NCI-H1417 (cell line): Measurements from ENCODE around the gene NEDD9.

Experiments
- DNase-seq, 3 experiments: peaks; one replicate each; lab custom pipeline; 2025; lab: John Stamatoyannopoulos, UW

The NEDD9 gene

DNA sequence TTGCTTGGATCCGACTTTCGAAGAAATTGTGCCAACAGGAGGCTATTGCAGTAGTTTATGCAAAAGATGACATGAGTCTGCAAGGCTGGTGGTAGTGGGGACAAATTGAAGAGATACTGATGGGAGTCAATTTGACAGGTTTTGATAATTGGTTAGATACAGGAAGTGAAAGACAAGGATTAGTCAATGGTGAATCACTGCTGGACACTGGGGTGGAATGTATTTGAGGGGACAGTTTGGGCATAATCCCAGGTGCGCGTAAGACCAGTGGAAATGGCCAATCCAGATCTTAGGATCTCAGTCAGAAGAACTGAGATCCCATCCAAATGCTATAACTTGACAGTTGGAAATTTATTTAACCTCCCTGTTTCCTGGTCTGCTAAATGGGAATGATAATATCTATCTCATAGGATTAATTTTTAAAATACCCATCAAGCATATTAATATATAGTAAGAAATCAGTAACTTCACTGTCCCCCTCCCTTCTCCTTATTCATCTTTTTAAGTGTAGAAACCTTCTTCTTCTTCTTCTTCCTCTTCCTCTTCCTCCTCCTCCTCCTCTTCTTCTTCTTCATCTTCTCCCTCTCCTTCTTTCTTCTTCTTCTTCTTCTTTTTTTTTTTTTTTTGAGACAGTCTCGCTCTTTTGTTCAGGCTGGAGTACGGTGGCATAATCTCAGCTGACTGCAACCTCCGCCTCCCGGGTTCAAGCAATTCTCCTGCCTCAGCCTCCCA, 90.0 kb downstream of the NEDD9 start:
- DNase-seq, result no peak

DNA sequence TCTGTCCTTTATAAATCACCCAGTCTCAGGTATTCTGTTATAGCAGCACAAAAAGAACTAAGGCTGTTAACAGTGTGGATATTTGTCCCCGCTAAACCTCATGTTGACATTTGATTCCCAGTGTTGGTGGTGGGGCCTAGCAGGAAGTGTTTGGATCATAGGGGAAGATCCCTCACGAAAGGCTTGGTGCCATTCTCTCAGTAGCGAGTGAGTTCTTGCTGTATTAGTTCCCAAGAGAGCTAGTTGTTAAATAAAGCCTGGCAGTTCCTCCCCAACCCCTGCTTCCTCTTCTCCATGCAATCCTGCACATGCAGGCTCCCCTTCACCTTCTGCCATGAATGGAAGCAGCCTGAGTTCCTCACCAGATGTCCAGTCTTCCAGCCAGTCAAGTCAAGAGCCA, 91.2 kb downstream of the NEDD9 start:
- no peak for DNase-seq

GRCh38 chr6:11140056-11140455, 92.4 kb downstream of the NEDD9 start:
- no peak for DNase-seq

GRCh38 chr6:11139051-11139960, 93.2 kb downstream of the NEDD9 start:
- no peak for DNase-seq

DNA sequence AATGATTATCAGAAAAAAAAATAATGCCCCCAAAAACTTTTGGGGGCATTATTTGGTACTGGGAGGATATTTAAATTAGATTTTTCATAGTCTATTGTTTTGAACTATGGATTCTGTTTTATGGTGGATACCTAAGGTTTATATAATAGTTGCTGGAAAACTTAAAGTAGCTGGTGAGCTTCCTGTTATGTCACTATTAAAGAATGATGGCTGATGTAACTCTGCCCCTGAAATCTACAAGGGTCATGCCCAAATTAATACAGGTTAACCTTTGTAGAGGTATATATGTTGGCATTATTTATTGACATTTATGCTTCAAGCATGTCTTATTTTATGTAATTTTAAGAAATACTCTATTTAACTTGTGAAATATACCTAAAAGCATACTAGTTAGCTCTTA, 95.7 kb downstream of the NEDD9 start:
- no peak for DNase-seq
